ENCODE results near the gene NDUFA3. TPM values are rescaled to one million over a fixed set of nuclear protein-coding genes. Genes with fewer than 3 reads are reported as not detected.

The NDUFA3 gene
- total and polyA plus RNA-seq, 2 of the 13 experiments (the other 11 are each of a cell fraction or from before 2014, with no cell fraction given): 31.6 to 75.4 TPM

DNA sequence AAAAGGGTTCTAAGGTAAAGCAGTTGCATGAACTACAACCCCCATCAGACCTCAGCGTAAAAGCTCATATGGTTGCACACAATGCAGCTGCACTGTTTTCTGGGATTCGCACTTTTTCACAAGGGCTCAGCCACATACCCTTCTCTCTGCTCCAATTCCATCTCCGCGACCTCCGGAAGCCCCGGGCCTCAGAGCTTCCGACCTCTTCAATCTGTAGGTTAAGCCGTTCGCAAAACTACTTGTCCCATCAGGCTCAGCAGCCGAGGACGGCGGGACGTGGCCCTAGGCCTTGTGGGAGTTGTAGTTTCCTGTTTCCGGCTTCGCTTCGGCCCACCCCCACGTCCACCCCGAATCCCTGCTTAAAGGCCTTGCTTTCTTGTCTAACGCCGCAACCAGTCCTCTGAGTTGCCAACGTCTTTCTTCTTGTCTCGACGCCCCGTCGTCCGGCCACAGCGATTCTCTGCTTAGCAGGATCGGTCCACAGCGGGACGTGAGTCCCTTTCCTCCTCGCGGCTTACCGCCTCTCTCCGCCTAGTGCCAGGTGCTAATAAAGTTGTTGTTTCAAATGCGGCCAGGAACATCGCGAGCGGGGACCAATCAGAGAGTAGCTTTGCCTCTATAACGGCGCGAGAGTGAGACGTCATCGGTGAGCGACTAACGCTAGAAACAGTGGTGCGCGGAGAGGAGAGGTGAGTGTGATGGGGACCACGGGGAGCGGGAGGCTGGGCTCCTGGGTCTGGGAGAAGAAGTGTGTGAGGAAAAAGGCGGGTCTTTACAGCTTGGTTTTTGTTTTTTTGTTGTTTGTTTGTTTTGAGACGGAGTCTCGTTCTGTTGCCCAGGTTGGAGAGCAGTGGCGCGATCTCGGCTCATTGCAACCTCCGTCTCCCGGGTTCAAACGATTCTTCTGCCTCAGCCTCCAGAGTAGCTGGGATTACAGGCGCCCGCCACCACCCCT lies 12.7 kb downstream of the NDUFA3 start, which contains the start of the genes PRPF31 and TFPT (continued):
- TF ChIP-seq, protein P1, sequence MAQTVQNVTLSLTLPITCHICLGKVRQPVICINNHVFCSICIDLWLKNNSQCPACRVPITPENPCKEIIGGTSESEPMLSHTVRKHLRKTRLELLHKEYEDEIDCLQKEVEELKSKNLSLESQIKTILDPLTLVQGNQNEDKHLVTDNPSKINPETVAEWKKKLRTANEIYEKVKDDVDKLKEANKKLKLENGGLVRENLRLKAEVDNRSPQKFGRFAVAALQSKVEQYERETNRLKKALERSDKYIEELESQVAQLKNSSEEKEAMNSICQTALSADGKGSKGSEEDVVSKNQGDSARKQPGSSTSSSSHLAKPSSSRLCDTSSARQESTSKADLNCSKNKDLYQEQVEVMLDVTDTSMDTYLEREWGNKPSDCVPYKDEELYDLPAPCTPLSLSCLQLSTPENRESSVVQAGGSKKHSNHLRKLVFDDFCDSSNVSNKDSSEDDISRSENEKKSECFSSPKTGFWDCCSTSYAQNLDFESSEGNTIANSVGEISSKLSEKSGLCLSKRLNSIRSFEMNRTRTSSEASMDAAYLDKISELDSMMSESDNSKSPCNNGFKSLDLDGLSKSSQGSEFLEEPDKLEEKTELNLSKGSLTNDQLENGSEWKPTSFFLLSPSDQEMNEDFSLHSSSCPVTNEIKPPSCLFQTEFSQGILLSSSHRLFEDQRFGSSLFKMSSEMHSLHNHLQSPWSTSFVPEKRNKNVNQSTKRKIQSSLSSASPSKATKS (CRISPR knock-in tag; IDR thresholded peaks at IDR 0.05): peak; percentile 50; the same call in 1 of the 2 replicates
- TF ChIP-seq KLF11 (CRISPR knock-in tag; IDR thresholded peaks at IDR 0.05) (peak; percentile 91; the same call in 1 of the 2 replicates), ZNF839 (CRISPR knock-in tag; IDR thresholded peaks at IDR 0.05; ENCODE audit: borderline replicate concordance) (no peak), PHF21A (CRISPR knock-in tag; IDR thresholded peaks at IDR 0.05) (peak; percentile 80; the same call in 1 of the 2 replicates), SRF (IDR thresholded peaks at IDR 0.05; ENCODE audit: low read depth, low read length) (peak; percentile 85), MTERF4 (CRISPR knock-in tag; IDR thresholded peaks at IDR 0.05) (0 out of 2 replicates have a peak, but pooled peaks have one; percentile 54), FOXA1 (IDR thresholded peaks at IDR 0.05) (no peak), FOXA1 (CRISPR knock-in tag; IDR thresholded peaks at IDR 0.05) (0 out of 2 replicates have a peak, but pooled peaks have one; percentile 21), ZNF691 (CRISPR knock-in tag; IDR thresholded peaks at IDR 0.05; ENCODE audit: borderline replicate concordance, low read depth) (0 out of 2 replicates have a peak, but pooled peaks have one; percentile 54), IKZF4 (CRISPR knock-in tag; IDR thresholded peaks at IDR 0.05; ENCODE audit: borderline replicate concordance, low read depth, not compliant biosample characterization) (peak; percentile 26), WIZ (CRISPR knock-in tag; IDR thresholded peaks at IDR 0.05) (no peak), TCF7 (IDR thresholded peaks at IDR 0.05; ENCODE audit: low read depth) (no peak), MEIS1 (CRISPR knock-in tag; IDR thresholded peaks at IDR 0.05; ENCODE audit: borderline replicate concordance) (peak; percentile 89; the same call in 1 of the 2 replicates), HCFC1 (IDR thresholded peaks at IDR 0.05; ENCODE audit: low read depth, low read length) (peak; percentile 92), PHF8 (CRISPR knock-in tag; IDR thresholded peaks at IDR 0.05) (peak; percentile 97), EED (CRISPR knock-in tag; IDR thresholded peaks at IDR 0.05) (no peak), ZFP1 (CRISPR knock-in tag; IDR thresholded peaks at IDR 0.05) (peak; percentile 76; the same call in 1 of the 2 replicates), SIX1 (CRISPR knock-in tag; IDR thresholded peaks at IDR 0.05; ENCODE audit: borderline replicate concordance) (no peak; the same call in 1 of the 2 replicates), PAWR (CRISPR knock-in tag; IDR thresholded peaks at IDR 0.05; ENCODE audit: borderline replicate concordance) (no peak; the same call in 1 of the 2 replicates)
- TF ChIP-seq, protein P2, sequence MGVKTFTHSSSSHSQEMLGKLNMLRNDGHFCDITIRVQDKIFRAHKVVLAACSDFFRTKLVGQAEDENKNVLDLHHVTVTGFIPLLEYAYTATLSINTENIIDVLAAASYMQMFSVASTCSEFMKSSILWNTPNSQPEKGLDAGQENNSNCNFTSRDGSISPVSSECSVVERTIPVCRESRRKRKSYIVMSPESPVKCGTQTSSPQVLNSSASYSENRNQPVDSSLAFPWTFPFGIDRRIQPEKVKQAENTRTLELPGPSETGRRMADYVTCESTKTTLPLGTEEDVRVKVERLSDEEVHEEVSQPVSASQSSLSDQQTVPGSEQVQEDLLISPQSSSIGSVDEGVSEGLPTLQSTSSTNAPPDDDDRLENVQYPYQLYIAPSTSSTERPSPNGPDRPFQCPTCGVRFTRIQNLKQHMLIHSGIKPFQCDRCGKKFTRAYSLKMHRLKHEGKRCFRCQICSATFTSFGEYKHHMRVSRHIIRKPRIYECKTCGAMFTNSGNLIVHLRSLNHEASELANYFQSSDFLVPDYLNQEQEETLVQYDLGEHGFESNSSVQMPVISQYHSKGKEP (CRISPR knock-in tag; IDR thresholded peaks at IDR 0.05): peak; percentile 80; the same call in 1 of the 2 replicates
